ENCODE results near the gene CACNG1.
A peak's percentile ranks its signal among the peaks of the same experiment; 100 is the strongest.

The CACNG1 gene

GRCh38 chr17:67004181-67004580, 40.2 kb upstream of the CACNG1 start:
- DNase-seq (ENCODE audit: extremely low read depth, insufficient read length), result no peak
- TF ChIP-seq, protein P1, sequence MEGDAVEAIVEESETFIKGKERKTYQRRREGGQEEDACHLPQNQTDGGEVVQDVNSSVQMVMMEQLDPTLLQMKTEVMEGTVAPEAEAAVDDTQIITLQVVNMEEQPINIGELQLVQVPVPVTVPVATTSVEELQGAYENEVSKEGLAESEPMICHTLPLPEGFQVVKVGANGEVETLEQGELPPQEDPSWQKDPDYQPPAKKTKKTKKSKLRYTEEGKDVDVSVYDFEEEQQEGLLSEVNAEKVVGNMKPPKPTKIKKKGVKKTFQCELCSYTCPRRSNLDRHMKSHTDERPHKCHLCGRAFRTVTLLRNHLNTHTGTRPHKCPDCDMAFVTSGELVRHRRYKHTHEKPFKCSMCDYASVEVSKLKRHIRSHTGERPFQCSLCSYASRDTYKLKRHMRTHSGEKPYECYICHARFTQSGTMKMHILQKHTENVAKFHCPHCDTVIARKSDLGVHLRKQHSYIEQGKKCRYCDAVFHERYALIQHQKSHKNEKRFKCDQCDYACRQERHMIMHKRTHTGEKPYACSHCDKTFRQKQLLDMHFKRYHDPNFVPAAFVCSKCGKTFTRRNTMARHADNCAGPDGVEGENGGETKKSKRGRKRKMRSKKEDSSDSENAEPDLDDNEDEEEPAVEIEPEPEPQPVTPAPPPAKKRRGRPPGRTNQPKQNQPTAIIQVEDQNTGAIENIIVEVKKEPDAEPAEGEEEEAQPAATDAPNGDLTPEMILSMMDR (IDR thresholded peaks at IDR 0.05; ENCODE audit: insufficient read depth, low read length, poor library complexity, severe bottlenecking), result no peak
- H3K4me3 ChIP-seq (replicated peaks; ENCODE audit: low read depth, low read length), result no peak overlapping the region
- no peaks in the 10 kb centered on the region; the same call in none of the 2 replicates for H3K27me3 ChIP-seq (replicated peaks; ENCODE audit: control insufficient read depth, insufficient read depth, low read length)
- H3K36me3 ChIP-seq (ENCODE audit: control insufficient read depth, insufficient read depth, low read length), result no peaks in the 10 kb centered on the region

- DNase-seq (ENCODE audit: extremely low read depth, insufficient read length), result no peak
- Histone ChIP-seq H3K36me3 (ENCODE audit: control insufficient read depth, insufficient read depth, low read length) (no peaks in the 10 kb centered on the region), H3K27me3 (replicated peaks; ENCODE audit: control insufficient read depth, insufficient read depth, low read length) (no peaks in the 10 kb centered on the region; the same call in none of the 2 replicates), H3K4me3 (replicated peaks; ENCODE audit: low read depth, low read length) (no peak overlapping the region)
- TF ChIP-seq, protein P1 (IDR thresholded peaks at IDR 0.05; ENCODE audit: insufficient read depth, low read length, poor library complexity, severe bottlenecking), result no peak
Observed at GRCh38 chr17:67007266-67007665, 37.1 kb upstream of the CACNG1 start.

- no peak overlapping the region for H3K4me3 ChIP-seq (replicated peaks; ENCODE audit: low read depth, low read length)
- no peak for DNase-seq (ENCODE audit: extremely low read depth, insufficient read length)
- TF ChIP-seq, protein P1 (IDR thresholded peaks at IDR 0.05; ENCODE audit: insufficient read depth, low read length, poor library complexity, severe bottlenecking), result no peak
- H3K27me3 ChIP-seq (replicated peaks; ENCODE audit: control insufficient read depth, insufficient read depth, low read length), result no peaks in the 10 kb centered on the region; the same call in none of the 2 replicates
- no peaks in the 10 kb centered on the region for H3K36me3 ChIP-seq (ENCODE audit: control insufficient read depth, insufficient read depth, low read length)
Observed at GRCh38 chr17:67008101-67008500, 36.3 kb upstream of the CACNG1 start.

DNA sequence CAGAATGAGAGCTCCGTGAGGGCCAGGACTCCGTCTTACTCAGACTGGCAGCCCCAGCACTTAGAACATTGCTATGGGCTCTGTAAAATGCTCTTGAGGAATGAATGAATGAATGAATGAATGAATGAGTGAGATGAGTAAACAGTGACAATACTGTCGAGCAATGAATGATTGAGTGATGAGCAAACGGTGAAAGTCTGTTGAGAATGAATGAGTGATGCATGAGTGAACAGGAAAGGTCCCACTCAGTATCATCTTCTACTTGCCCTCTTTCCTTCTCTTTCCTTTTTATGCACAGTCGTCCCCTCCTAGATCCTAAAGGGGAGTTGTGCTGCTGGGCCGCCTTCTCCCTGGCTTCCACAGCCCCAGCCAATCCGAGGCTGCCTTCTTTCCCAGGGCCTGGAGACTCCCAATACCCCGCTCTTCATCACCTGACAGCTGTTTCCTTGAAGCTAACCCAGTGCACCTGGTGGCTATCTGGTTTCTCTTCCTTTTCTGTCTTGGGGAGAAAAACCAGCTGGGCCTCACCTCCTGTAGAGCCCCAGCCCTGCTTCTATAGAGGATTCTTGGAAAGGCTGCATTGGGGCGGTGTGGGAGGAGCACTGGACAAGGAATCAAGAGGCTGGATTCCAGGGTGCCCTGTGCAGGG, 32.7 kb upstream of the CACNG1 start:
- no peaks in the 10 kb centered on the region for H3K36me3 ChIP-seq (ENCODE audit: control insufficient read depth, insufficient read depth, low read length)
- TF ChIP-seq, protein P1 (IDR thresholded peaks at IDR 0.05; ENCODE audit: insufficient read depth, low read length, poor library complexity, severe bottlenecking), result no peak
- H3K27me3 ChIP-seq (replicated peaks; ENCODE audit: control insufficient read depth, insufficient read depth, low read length), result no peaks in the 10 kb centered on the region; the same call in 1 of the 2 replicates
- DNase-seq (ENCODE audit: extremely low read depth, insufficient read length), result peak; percentile 62
- H3K4me3 ChIP-seq (replicated peaks; ENCODE audit: low read depth, low read length), result no peak overlapping the region

- no peak for DNase-seq (ENCODE audit: extremely low read depth, insufficient read length)
- TF ChIP-seq, protein P1 (IDR thresholded peaks at IDR 0.05; ENCODE audit: insufficient read depth, low read length, poor library complexity, severe bottlenecking), result no peak
- no peaks in the 10 kb centered on the region for H3K36me3 ChIP-seq (ENCODE audit: control insufficient read depth, insufficient read depth, low read length)
- H3K4me3 ChIP-seq (replicated peaks; ENCODE audit: low read depth, low read length), result no peak overlapping the region
- no peaks in the 10 kb centered on the region; the same call in 1 of the 2 replicates for H3K27me3 ChIP-seq (replicated peaks; ENCODE audit: control insufficient read depth, insufficient read depth, low read length)
Observed at GRCh38 chr17:67013891-67014290, 30.5 kb upstream of the CACNG1 start.

Data from GM06990 (cell line).